Heart left ventricle (tissue), 16 donors: ENCODE data around the gene DUSP7. TPM values are rescaled to one million over a fixed set of nuclear protein-coding genes. Genes with fewer than 3 reads are reported as not detected.
A peak's percentile ranks its signal among the peaks of the same experiment; 100 is the strongest.

Experiments
- ATAC-seq, 4 donors: fragments of 200-7000 bp; cut with Tn5 transposase; one replicate each; pipeline ENCODE4 v1.9.1; 2020 to 2022; ENCODE audit warnings: moderate library complexity in 4 of 4, mild to moderate bottlenecking in 3 of 4, moderate number of reproducible peaks in 1 of 4
- DNase-seq, 5 donors: peaks; one replicate each; pipeline ENCODE4 v3.0.0-alpha.2; 2020
- H3K27ac ChIP-seq, 12 donors: fragments of 200-600 bp; sonication (generic) in 4 of 12; one replicate each; pipeline versions ENCODE4 v1.5.0 to v1.8.0; 2016 to 2022; ENCODE audit warnings: mild to moderate bottlenecking in 2 of 12
- H3K27me3 ChIP-seq, 9 donors: fragments of 200-600 bp; sonication (generic) in 2 of 9; one replicate each; pipeline versions ENCODE4 v1.5.1 to v1.8.0; 2016 to 2022; ENCODE audit warnings: mild to moderate bottlenecking in 3 of 9
- H3K36me3 ChIP-seq, 9 donors: fragments of 200-600 bp; sonication (generic) in 2 of 9; one replicate each; pipeline versions ENCODE4 v1.5.0 to v1.8.0; 2018 to 2022; ENCODE audit warnings: mild to moderate bottlenecking in 2 of 9
- H3K4me1 ChIP-seq, 12 donors: fragments of 200-600 bp; sonication (generic) in 4 of 12; one replicate each; pipeline versions ENCODE4 v1.5.0 to v1.8.0; 2016 to 2022; ENCODE audit warnings: mild to moderate bottlenecking in 3 of 12
- H3K4me3 ChIP-seq, 12 donors: fragments of 200-600 bp; sonication (generic) in 4 of 12; one replicate each; pipeline versions ENCODE4 v1.5.0 to v1.8.0; 2017 to 2022; ENCODE audit warnings: mild to moderate bottlenecking in 9 of 12, moderate library complexity in 4 of 12
- H3K9me3 ChIP-seq, 12 donors: fragments of 200-600 bp; sonication (generic) in 4 of 12; one replicate each; pipeline versions ENCODE4 v1.5.0 to v1.8.0; 2016 to 2022; ENCODE audit warnings: mild to moderate bottlenecking in 1 of 12
- POLR2A ChIP-seq, 2 donors: fragments of 450-650 bp; IDR thresholded peaks; one replicate each; pipeline ENCODE4 v1.6.1; 2017; ENCODE audit warnings: antibody characterized with exemption in 2 of 2, mild to moderate bottlenecking in 2 of 2, moderate library complexity in 2 of 2
- WGBS, 4 donors: extraction: QIAGEN DNeasy Blood & Tissue Kit in 2 of 4; methylation state at CpG; one replicate each; pipeline versions ENCODE4 v1.1.5 to v1.1.7; 2013 to 2018; 5-methylcytosine and 5-hydroxymethylcytosine counted together
- intact Hi-C, 10 donors: fragments of 100-400 bp; cut with DNase I; formaldehyde crosslinking; loops; one replicate each; pipeline versions ENCODE4 v1.11.1 to v1.14.2; 2022
- polyA plus RNA-seq, 2 donors: library from polyadenylated mRNA; stranded (reverse); fragments of 200-250 nt; gene quantifications; one replicate each; pipeline ENCODE4 v1.2.3, GENCODE V29; 2013
- total RNA-seq, 9 donors: library from RNA; depleted of rRNA in 2 of 9; stranded (reverse); fragments of >200 nt in 2 of 9; fragmentation: NEBNext Ultra II Directional in 3 of 9; extraction: Animal tissue kit (Norgen Biotek cat#: 25700) in 3 of 9; gene quantifications; one replicate each; pipeline versions ENCODE4 v1.1.0 to v1.2.4, GENCODE V29; 2016 to 2023
- TF ChIP-seq, protein P1 (sequence below), 12 donors: fragments of 200-600 bp; sonication (generic) in 4 of 12; IDR thresholded peaks; one replicate each; pipeline versions ENCODE4 v1.5.0 to v1.8.0; 2018 to 2022; ENCODE audit warnings: antibody characterized with exemption in 12 of 12, mild to moderate bottlenecking in 5 of 12
- donor health status: ischemic (EF 13 %, LVEDD 7.1; RV severe dilation, severe dysfunction).
- donor health status: healthy with polysubstance abuse.
- donor health status: DM: no; HTN: yes; CAD: no.
- donor health status: DM: no; HTN: no; CAD: no.
- donor health status: ischemic (EF 25% LVEDD 6.9; RV normal size, moderate dysfunction).
- donor health status: ischemic (EF 25% LVEDD 5.7; RV mildly dilated, moderate dysfunction).
- donor health status: healthy.
- donor health status: DM: yes; HTN: yes; CAD: no.
- donor health status: ischemic (EF 35%, LVEDD 5.7; RV mildly dilated, moderate dysfunction).
- donor health status: nonischemic (EF 11% LVEDD 7.7; RV severe dilation, severe dysfunction).
- donor health status: DM: yes; HTN: yes; CAD: no.
- donor health status: PGD.
- donor health status: ischemic (EF 29% LVEDD 5.4; RV normal size, mild dysfunction).
- donor health status: nonischemic (EF 23%, LVEDD 6.1; RV moderate dilation, normal function).

Gene DUSP7
- total and polyA plus RNA-seq, 11 donors, result 9.2 to 33.2 (median 20.7) TPM

DNA sequence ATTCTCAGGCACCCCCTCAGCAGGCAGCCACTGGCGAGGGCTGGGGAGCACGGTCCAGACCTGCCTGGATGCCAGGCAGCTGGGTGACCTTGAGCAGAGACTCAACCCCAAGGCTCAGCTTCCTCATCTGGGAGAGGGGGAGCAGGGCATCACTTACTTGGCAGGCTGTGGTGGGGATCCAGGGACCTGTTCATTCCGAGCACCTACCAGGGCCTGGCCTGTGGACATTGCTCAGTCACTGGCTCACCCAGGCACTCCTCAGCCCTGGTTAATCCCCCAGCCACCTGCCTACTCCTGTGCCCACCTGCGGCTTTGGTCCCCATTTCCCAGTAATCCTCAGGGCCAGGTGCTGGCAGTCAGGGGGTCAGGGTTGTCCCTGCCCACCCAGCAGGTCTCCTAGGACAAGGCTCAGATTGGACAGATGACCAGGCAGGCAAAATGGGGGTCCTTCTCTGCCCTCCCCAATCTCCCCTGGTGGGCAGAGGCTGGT, 51.4 kb downstream of the DUSP7 start:
- Histone ChIP-seq H3K9me3 (no peaks in the 10 kb centered on the region), H3K27ac (peak overlapping the region in 11 of 12 donors; percentile 19 to 82 (median 65)), H3K4me1 (peaks cover 16 to 47% (median 34%) of the 10 kb centered on the region in 12 donors), H3K27me3 (no peaks in the 10 kb centered on the region), H3K4me3 (no peak overlapping the region), H3K36me3 (no peaks in the 10 kb centered on the region)
- ATAC-seq (peak in 2 of 4 donors; percentile 2 to 3), DNase-seq (no peak)
- TF ChIP-seq POLR2A (IDR thresholded peaks at IDR 0.05), result no peak
- TF ChIP-seq, protein P1, sequence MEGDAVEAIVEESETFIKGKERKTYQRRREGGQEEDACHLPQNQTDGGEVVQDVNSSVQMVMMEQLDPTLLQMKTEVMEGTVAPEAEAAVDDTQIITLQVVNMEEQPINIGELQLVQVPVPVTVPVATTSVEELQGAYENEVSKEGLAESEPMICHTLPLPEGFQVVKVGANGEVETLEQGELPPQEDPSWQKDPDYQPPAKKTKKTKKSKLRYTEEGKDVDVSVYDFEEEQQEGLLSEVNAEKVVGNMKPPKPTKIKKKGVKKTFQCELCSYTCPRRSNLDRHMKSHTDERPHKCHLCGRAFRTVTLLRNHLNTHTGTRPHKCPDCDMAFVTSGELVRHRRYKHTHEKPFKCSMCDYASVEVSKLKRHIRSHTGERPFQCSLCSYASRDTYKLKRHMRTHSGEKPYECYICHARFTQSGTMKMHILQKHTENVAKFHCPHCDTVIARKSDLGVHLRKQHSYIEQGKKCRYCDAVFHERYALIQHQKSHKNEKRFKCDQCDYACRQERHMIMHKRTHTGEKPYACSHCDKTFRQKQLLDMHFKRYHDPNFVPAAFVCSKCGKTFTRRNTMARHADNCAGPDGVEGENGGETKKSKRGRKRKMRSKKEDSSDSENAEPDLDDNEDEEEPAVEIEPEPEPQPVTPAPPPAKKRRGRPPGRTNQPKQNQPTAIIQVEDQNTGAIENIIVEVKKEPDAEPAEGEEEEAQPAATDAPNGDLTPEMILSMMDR (IDR thresholded peaks at IDR 0.05), result no peak
- 76 to 91% (median 86%) methylated on average over 4 of the region's 4 CpGs for WGBS, 4 donors
- intact Hi-C loops, result loop anchor here (1.0 to 10.0 kb wide), 14 partner anchors 47 to 340 kb away; partner anchors contain the start of gene DUSP7 (in 1 of the 10)

DNA sequence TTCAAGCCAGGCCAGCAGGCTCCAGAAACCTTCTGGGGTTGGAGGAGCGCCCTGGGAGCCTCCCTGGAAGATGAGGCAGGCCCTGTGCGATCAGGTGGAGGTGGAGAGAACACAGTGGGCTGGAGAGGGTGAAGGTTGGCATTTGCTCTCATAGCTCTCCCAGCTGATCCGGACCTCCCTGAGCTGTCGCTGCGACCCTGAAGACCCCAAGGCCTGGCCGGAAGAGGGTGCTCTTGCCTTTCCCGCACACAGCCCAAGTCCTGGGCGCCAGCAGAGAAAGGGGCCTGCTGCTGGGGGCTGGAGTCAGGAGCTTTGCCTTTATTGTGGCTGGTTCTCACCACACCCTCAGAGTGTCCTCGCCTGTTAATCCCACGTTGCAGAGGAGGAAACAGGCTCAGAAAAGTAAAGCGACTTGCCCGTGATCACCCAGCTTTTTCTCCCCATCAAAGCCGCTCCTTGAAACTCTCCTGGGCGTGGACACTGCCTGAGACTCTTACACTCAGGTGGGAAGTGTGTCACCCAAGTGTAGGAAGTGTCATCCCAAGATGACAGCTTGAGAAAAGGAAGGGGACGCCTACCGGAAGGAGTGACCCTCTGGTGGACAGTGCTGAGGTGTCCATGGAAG, 52.1 kb downstream of the DUSP7 start:
- H3K9me3 ChIP-seq, result no peaks in the 10 kb centered on the region
- 32 to 49% (median 40%) methylated on average over 15 to 16 of the region's 16 CpGs for WGBS, 4 donors
- H3K27me3 ChIP-seq, result no peaks in the 10 kb centered on the region
- no peaks in the 10 kb centered on the region for H3K36me3 ChIP-seq
- no peak overlapping the region for H3K4me3 ChIP-seq
- peak; percentile 63 to 80 (median 72) for DNase-seq
- peaks cover 16 to 47% (median 34%) of the 10 kb centered on the region in 12 donors for H3K4me1 ChIP-seq
- ATAC-seq, result peak; percentile 65 to 80 (median 74)
- intact Hi-C loops, result loop anchor here (1.0 to 10.0 kb wide), 11 partner anchors 49 to 341 kb away; no protein-coding TSS in a partner anchor
- peak overlapping the region in 7 of 12 donors; percentile 8 to 82 (median 68) for H3K27ac ChIP-seq
- TF ChIP-seq POLR2A (IDR thresholded peaks at IDR 0.05), result no peak
- TF ChIP-seq, protein P1 (IDR thresholded peaks at IDR 0.05), result peak; percentile 38 to 85 (median 78)

DNA sequence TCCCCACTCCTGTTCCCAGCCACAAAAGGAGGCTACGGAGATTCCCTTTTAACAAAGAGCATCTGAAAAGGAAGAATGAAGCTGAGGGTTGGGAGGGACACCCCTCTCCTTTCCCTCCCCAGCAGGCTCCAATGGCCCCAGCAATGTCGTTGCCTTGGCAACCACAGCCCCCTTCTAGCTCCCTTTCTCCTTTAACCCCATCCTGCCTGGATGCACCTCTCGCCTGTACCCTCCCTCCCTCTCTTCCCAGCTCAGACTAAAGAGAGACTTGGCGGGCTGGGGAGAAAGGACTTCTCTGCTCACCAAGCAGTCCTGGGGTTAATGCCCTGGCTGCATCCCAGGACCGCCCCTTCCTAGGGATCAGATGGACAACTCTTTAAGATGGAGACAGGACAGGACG, 53.6 kb downstream of the DUSP7 start:
- WGBS, 4 donors, result 75 to 80% (median 78%) methylated on average over 6 of the region's 6 CpGs
- peaks cover 16 to 45% (median 34%) of the 10 kb centered on the region in 12 donors for H3K4me1 ChIP-seq
- H3K27ac ChIP-seq, result no peak overlapping the region
- no peak for TF ChIP-seq POLR2A (IDR thresholded peaks at IDR 0.05)
- TF ChIP-seq, protein P1 (IDR thresholded peaks at IDR 0.05), result no peak
- no peak for ATAC-seq
- no peaks in the 10 kb centered on the region for H3K9me3 ChIP-seq
- H3K27me3 ChIP-seq, result no peaks in the 10 kb centered on the region
- no peaks in the 10 kb centered on the region for H3K36me3 ChIP-seq
- intact Hi-C loops, result loop anchor here in 9 of 10 donors (5.0 to 10.0 kb wide), 5 partner anchors 120 to 342 kb away; no protein-coding TSS in a partner anchor
- DNase-seq, result no peak
- H3K4me3 ChIP-seq, result no peak overlapping the region

DNA sequence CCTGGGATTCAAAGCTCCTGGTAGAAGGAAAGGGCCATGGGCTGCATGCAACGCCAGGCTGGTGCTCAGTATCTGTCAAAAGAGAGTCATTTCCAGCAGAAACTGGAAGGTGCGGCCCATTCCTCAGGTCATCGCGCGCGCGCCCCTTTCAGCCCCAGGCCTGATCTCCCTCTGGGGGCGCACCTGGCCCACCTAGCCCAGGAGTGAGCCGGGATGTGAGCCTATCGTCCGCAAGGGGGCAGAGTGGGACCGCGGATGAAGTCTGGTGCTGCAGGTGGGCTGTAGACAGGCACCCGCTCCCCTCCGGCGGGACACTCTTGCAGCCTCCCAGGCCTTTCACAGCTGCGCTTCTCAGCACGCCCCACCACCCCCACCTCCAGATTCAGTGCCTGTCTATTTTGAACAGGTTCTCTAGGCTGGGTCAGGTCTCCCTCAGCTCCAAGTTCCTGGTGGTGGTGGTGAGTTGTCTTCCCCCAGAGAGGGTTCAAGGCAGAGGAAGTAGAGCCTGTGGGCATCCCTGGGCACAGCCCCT, 54.9 kb downstream of the DUSP7 start:
- intact Hi-C loops, result loop anchor here in 9 of 10 donors (1.0 to 10.0 kb wide), 9 partner anchors 121 to 343 kb away; no protein-coding TSS in a partner anchor
- no peaks in the 10 kb centered on the region for H3K9me3 ChIP-seq
- H3K27me3 ChIP-seq, result no peaks in the 10 kb centered on the region
- 1 to 2% (median 2%) methylated on average over 16 to 18 of the region's 18 CpGs for whole genome bisulfite sequencing, 4 donors
- no peaks in the 10 kb centered on the region for H3K36me3 ChIP-seq
- H3K4me1 ChIP-seq, result peaks cover 13 to 34% (median 31%) of the 10 kb centered on the region in 12 donors
- TF ChIP-seq, protein P1 (IDR thresholded peaks at IDR 0.05), result peak; percentile 76 to 96 (median 90)
- no peak for TF ChIP-seq POLR2A (IDR thresholded peaks at IDR 0.05)
- H3K4me3 ChIP-seq, result no peak overlapping the region
- ATAC-seq (peak; percentile 35 to 67 (median 63)), DNase-seq (peak; percentile 69 to 88 (median 74))
- H3K27ac ChIP-seq, result no peak overlapping the region
